GM18861 (cell line): Measurements from ENCODE around the gene AK4.
"Not testable (repeated sequence)": the region's sequence is repeated elsewhere in the genome, so short reads cannot be mapped to it uniquely, and the experiment has no call there.

Source experiments
- ATAC-seq: cut with Tn5 transposase; IDR thresholded peaks from one replicate; pipeline ENCODE4 v1.9.1; 2021; ENCODE audit not compliant: unreplicated experiment

Gene AK4

DNA sequence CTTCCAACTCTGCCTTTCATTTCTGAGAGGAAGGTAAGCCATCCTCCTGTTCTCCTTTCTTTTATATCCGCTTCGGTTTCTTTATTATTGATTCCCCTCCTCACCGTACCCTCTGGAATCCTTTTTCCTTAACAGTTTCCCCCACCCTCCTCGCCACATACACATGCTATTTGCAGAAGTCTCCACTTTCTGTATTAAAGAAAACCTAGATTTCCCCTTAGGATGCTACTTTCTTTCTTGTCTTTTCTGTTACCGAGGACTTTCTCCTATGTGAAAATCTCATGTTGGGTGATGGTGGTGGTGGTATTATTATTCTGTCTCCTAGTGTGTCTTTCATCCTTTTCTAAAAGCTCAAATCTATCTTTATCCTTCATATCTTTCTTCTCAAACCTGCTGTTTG, 62.3 kb downstream of the AK4 start:
- ATAC-seq: no peak

DNA sequence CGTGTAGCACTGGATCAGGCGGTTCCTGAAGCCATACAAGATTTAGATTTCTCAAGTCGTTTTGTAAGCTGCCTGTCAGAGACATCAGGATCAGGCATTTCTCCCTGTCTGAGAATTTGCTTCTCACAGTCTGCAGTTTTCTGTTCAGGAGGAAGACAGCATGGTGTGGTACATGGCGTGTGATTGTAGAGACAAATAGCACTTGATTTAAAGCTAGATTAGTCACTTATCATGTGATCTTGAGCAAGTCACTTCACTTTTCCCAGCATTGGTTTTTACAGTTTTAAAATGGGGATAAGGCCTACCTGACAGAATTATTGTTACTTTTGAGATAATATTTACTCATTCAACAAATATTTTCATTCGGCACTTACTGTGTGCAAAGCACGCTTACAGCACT, 63.3 kb downstream of the AK4 start:
- no peak for ATAC-seq

DNA sequence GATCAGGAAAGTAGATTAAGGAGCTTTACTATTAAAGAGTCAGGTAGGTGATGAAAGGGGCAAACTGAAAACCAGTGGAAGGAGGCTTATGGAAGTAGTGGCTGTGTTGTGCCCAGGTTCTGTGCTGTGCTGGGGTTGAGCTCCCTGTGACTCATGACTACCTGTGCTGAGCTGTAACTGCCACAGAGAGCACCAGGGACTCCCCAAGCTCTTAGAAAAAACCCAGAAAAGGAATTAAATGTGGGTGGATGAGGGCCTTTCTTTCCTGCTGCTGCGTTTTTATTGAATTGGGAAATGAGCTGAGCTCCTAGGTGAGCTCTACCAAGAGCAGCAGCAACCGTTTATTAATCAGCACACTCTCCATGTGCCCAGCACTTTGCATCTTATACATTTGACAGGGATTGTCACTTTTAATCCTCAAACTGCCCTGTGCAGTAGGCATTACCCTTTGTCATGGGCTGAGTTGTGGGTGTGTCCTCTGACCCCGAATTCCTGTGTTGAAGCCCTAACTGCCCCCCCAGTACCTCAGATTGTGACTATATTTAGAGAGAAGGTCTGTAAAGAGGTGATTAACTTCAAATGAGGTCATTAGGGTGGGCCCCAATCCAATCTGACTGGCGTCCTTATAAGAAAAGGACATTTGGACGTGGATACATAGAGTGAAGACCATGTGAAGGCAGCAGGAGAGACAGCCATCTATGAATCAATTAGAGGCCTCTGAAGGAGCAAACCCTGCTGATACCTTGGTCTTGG, 65.4 kb downstream of the AK4 start:
- ATAC-seq: no peak

DNA sequence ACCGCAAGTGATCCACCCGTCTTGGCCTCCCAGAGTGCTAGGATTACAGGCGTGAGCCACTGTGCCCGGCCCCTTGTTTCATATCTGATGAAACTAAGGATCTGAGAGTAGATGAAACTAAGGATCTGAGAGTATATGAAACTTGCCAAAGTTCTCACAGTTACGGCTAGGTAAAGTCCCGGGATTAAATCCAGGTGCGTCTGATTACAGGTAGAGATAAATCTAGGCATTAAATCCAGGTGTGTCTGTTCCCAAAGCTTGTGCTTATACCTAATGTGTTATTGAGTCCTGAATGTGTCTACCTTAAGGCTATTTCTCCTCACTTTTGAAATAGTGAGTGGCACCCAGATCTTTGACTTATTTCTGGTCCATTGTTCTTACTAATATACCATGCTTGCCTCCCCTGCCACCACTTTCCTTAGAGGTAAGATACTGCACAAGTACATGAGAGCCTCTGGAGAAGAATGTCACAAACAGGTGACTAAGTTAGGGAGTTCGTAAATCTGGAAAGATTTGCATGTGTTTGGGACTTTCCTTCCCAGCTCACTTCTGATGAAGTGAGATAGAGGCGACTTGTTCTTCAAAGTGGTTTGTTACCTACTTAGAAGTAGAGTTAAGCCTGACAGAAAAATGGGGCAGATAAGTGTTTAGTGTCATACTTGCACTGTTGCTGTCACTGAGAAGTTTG, 66.5 kb downstream of the AK4 start:
- no peak for ATAC-seq

DNA sequence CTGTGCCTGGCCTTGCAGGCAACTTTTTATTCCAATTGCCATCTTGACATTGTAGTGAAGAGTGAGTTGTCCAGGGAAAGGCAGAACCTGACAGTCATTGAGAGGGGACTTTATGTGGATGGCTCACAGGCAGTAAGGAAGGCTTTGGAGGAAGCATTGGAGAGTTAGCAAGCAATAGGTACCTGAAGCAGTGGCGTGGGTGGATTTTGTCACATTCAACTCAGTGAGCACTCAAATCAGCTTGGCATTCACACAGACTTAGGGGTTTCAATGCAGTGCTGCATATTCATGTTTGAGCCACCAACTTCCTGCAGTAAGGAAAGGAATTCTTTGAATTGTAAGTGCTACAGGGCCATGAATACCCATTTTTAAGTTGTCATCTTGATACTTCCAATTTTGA, 69.0 kb downstream of the AK4 start:
- no peak for ATAC-seq

DNA sequence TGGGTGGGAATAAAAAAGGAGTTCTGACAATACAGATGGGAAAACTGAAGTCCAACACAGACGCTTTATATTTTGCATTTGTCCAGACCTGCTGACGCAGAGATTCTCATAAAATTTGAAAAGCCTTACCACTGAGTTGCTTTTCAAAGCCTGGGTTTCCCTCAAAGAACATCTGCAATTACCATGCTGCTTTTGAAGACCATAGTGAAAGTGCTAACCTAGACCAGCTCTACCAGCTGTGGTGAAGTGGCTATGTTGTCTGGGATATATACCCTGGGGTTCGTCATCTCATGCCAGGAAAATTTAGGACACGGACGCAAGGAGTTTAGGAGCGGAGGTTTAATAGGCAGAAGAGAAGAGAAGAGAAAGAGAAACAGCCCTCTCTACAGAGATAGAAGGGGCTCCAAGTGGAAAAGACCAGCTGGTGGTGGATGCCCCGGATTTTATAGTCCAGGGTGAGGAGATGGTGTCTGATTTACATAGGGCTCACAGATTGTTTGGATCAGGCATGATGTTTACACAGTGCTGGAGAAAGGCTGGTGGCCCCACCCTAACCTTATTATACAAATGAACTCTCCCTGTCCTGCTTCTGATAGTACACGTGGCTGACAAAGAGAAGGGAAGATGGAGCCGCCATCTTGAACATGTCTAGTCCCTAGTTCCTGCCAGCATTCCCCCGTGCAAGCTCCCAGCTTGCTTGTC, 73.8 kb downstream of the AK4 start:
- ATAC-seq: no peak

DNA sequence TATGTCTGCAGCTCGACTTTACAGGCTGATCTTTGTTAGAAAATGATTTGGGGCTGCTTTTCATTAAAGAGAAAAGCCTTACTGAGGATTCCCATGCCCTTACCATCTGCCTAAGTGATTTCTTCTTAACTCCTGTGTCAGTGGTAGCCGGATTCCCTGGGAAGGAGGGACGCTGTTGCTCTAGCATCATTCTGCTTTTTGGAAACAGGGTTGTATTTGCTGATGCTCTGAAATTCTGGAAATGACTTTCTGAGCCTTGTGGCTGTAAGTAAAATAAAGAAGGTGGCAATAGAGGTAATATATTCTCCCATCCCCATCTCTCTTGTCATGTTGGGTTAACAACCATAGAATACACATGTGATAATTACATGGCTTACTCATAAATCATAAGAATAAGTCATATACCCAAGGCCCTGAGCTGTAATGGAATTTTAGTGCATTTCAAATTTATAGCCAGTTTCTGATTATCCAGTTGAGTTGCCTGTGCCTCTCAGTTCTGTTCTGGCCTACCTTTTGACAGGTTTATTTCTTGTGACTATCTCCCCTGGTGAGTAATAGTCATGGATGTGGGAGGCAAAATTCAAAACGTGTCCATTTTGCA, 74.4 kb downstream of the AK4 start:
- no peak for ATAC-seq

DNA sequence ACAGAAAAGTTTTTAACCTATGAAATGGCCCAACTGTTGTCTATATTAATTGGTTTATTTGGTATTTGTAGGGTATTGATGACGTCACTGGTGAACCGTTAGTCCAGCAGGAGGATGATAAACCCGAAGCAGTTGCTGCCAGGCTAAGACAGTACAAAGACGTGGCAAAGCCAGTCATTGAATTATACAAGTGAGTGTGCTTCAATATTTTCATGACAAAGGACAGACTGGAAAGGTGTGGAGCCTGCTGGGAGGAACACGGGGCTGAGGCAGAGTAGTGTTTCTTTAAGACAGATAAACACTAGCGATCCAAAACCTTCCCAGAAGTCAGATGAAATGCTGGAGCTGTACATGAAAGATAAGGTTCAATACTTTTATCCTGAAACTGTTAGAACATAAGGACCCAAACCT, 76.7 kb downstream of the AK4 start:
- ATAC-seq: no peak

DNA sequence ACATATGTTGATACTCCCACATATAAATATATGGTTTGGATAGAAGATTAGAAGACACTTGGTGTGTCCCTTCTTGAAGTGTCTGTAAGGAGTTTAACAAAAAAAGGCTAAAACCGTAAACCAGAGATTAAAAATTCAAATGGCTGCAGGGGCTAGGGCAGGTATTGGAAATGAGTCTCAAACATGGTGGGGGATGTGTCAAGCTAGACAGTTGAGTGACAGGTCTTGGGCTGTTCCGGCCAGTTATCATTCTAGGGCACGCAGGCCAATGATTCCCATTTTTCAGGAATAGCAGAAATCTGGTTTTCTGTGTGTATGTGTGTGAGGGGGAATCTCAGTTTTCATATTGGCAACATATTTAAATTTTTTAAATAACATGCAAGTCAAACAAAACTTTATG, 77.2 kb downstream of the AK4 start:
- ATAC-seq: no peak

DNA sequence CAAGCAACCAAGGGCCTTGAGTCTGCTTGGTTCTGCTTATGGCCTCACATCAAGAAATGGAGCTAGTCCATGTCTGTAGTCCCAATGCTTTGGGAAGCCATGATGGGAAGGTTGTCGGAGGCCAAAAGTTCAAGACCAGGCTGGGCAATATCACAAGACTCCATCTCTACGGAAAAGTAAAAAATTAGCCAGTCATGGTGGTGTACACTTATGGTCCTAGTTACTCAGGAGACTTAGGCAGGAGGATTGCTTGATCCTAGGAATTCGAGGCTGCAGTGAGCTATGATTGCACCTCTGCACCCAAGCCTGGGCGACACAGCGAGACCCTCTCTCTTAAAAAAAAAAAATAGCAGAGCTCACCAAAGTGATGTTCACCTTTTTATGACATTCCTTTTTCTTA, 81.2 kb downstream of the AK4 start:
- no peak for ATAC-seq

DNA sequence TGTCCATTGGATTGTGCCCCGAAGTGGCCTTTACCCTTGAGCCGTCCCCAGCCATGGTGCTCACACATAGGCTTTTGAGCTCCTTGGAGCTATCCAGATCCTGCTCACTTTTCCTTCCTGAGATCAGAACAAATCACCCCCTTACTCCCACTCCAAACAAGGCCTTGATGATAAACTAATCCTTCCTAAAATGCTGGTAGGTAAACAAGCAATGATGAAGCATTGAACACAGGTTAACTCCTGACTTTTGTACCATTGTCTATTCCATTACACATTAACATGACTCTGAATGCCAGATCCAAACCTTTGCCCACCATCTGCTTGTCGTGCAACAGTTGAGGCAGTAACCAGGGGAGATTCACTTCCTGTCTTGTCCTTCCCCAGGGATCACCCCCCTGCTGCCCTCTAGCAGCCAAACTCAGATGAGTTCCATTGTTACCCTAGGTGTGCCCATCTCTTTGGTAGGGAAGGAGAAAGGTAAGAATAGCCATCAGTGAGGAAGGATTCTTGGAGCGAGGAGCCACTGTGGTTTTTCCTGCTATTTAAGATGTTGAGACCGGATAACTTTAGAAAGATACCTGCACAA, 81.8 kb downstream of the AK4 start:
- ATAC-seq: no peak

DNA sequence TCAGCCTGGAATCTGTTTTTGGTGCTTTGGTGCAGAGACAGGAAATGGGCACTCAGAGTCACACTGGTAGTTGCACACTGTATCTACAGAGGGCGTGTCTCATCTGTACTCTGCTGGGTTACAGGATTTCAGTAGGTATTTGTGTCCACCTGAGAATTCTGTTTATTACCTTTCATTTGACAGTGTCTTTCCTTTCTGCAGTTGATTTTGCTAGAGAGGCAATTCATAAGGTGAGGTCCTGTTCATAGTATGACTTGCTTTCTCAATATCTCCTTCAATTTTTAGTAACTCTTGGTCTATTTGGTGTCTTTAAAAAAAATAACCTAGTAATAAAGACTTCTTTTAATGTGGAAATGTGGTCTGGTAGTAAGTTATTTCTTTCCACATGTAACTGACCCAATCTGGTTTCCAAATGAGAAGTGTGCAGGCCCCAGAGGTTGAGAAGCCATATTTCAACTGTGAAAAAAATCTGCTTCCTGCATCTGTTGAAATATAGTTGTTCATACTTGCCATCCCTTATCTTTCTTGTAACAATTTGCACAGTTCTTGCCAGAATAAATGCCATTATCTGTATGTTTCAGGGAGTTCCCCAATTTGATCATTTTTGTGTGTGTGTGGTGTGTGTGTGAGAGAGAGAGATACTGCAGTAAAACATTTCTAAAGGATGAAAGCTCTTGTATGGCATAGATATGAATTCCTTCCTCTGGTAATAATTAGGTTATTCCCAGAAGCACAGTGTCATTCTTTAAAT, 82.9 kb downstream of the AK4 start:
- peak; percentile 84 for ATAC-seq

DNA sequence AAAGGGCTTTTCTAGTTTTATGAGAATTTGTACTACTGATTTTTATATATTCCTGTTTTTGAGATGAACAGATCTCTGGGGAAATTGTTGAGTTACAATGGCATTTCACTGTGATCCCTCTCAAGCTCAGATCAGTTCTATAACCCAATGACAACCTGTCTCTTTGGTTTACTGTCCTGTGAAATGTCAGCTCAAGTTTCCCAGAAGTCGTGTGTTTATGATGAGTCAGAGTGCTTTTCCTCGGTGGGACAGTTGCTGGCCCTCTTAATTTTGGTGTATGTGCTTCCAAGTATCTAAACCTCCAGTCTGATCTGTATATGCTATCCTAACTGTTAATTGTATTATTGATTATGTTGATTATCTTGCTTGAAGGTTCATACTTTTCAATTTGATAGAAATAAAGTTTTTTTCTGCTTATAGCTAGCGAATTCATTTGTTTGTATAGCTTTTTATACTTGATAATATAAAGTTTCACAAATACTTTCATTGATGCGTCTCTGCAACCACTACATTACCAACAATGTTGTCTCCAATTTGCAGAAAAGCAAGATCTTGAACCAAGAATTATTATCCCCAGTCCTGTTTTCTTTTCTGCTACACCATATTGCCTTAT, 83.8 kb downstream of the AK4 start:
- no peak for ATAC-seq

DNA sequence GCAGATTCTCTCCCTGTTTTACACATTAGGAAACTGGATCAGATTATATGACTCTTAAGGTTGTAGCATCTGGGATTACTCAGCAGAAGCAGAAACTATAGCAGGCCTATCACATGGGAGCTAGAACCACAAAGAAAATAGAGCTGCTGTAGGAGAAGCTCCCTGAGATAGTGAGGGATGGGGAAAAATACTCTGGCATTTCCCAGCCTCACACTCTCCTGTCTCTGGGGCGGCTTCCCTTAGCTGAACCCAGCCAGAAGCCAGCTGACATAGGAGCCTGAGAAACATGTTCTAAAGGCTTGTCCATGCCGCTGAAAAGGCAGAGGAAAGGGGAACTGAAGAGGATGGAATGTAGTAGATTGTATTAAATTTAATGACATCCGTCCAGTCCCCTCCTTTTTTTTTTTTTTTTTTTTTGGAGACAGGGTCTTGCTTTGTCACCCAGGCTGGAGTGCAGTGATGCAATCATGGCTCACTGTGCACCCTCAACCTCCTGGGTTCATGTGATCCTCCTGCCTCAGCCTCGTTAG, 84.5 kb downstream of the AK4 start:
- ATAC-seq: no peak

DNA sequence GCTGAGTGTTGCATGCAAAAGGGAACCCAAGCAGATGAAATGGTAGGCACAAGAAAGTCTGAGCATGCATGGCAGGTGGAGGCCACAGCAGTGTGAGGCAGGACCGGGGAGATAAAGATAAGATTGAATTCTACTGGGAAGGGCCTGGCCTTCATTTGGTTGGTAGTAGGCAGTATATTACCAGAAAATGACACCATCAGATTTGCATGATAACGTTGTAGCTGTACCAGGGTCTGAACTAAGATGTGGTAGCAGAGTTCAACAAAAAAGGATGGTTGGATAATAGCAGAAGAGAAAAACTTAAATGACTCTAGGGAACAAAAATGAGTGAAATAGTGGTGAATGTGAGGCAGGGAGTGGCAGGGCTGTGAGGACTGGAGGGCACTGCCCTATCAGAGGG, 85.8 kb downstream of the AK4 start:
- ATAC-seq: no peak

DNA sequence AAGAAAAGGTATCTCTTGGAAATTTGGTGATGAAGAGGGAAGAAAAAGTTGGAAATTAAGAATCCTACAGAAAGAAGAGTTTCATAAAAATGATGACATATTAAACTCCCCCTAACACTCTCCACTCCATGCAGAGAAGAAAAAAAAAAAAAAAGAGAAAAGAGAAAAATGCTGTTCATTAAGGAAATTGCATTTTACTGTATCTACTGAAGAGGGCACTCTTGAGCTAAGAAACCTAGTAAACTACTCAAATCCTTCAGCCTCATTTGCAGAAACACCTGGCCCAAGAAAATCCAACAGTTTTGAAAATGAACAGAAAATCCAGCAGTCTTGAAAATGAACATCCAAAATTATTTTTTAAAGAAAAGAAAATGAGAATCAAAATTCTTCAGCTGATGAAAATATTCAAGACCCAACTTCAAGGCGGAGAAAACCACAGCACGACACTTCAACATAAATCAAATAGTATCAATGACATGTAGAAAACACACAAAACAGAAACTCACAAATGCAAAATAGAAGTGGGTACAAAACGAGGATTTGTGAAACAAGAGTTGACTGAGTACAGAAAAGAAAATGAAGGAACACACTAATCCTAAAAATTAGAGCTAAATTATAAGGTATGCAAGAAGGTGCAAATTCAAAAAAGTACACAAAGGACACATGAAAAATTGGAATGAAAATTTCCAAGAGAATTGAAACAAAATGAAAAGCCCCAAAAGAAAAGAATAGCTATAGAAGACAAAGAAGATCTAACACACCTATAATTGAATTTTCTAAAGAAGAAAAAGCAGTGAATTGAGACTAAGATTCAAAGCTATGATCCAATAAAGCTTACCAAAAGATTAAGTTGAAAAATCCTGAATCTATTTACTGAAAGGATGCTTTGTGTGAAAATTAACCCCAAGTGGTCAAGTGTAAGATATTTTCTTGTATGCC, 88.1 kb downstream of the AK4 start:
- ATAC-seq: no peak

DNA sequence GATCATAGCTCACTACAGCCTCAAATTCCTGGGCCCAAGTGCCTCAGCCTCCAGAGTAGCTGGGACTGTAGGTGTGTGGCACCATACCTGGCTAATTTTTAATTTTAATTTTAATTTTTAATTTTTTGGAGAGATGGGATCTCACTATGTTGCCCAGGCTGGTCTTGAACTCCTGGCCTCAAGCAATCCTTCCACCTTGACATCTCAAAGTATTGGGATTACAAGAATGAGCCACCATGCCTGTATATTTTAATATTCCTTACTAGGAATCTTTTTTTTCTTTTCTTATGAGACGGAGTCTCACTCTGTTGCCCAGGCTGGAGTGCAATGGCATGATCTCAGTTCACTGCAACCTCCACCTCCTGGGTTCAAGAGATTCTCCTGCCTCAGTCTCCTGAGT, 89.1 kb downstream of the AK4 start:
- not testable (repeated sequence) for ATAC-seq

DNA sequence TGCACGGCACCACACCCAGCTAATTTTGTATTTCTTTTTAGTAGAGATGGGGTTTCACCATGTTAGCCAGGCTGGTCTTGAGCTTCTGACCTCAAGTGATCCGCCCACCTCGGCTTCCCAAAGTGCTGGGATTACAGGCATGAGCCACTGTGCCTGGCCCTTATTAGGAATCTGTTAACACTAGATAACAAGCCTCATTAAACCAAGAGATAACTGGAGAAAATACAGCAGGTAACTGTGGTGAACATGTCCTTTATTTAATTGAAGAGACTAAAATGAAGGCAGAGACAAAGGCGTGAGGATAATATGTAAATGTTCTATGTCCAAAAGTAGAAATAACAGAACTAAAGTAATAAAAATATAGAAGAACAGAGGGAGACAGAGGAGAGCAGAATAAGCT, 89.5 kb downstream of the AK4 start:
- ATAC-seq: no peak

DNA sequence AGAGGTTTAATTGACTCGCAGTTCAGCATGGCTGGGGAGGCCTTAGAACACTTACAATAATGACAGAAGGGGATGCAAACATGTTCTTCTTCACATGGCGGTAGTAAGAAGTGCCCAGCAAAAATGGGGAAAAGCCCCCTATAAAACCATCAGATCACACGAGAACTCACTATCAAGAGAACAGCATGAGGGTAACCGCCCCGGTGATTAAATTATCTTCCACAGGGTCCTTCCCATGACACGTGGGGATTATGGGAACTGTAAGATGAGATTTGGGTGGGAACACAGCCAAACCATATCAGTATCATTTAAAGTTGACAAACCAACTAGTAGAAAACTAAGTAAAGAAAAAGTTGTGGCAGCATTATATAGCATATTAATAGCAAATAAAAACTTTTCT, 90.0 kb downstream of the AK4 start:
- ATAC-seq: no peak
